Right atrium auricular region (tissue), 2 donors: Measurements from ENCODE around the gene ST6GALNAC5. TPM values are rescaled to one million over a fixed set of nuclear protein-coding genes. Genes with fewer than 3 reads are reported as not detected.

ENCODE experiments used
- DNase-seq: peaks from one replicate; pipeline ENCODE4 v3.0.0-alpha.2; 2019; ENCODE audit warnings: low spot score
- H3K27ac ChIP-seq, 2 donors: fragments of 200-600 bp; sonication (generic); 1 replicate in 1 of 2; 2 replicates in 1 of 2; pipeline ENCODE4 v1.5.1; 2016 to 2019
- H3K27me3 ChIP-seq, 2 donors: fragments of 200-600 bp; sonication (generic); one replicate each; pipeline versions ENCODE4 v1.5.1 to v1.6.0; 2017 to 2019
- H3K36me3 ChIP-seq: fragments of 200-600 bp; sonication (generic); one replicate; pipeline ENCODE4 v1.5.1; 2016
- H3K4me1 ChIP-seq, 2 donors: fragments of 200-600 bp; sonication (generic); one replicate each; pipeline versions ENCODE4 v1.5.1 to v1.6.0; 2017 to 2019
- H3K4me3 ChIP-seq, 2 donors: fragments of 200-600 bp; sonication (generic); 1 replicate in 1 of 2; 2 replicates in 1 of 2; pipeline ENCODE4 v1.5.1; 2017 to 2019; ENCODE audit warnings: mild to moderate bottlenecking in 1 of 2, moderate library complexity in 1 of 2
- H3K9me3 ChIP-seq, 2 donors: fragments of 200-600 bp; sonication (generic); one replicate each; pipeline ENCODE4 v1.5.1; 2019
- total RNA-seq, 2 donors: library from RNA; depleted of rRNA; stranded (reverse); fragments of >200 nt; gene quantifications; one replicate each; pipeline ENCODE4 v1.1.0, GENCODE V29; 2016
- TF ChIP-seq, protein P1 (sequence below), 2 donors: fragments of 200-600 bp; sonication (generic); IDR thresholded peaks; one replicate each; pipeline ENCODE4 v1.5.1; 2019; ENCODE audit warnings: antibody characterized with exemption in 2 of 2

ST6GALNAC5 gene
- total RNA-seq, 2 donors from 2014 or later, result 1.8 to 1.9 TPM

DNA sequence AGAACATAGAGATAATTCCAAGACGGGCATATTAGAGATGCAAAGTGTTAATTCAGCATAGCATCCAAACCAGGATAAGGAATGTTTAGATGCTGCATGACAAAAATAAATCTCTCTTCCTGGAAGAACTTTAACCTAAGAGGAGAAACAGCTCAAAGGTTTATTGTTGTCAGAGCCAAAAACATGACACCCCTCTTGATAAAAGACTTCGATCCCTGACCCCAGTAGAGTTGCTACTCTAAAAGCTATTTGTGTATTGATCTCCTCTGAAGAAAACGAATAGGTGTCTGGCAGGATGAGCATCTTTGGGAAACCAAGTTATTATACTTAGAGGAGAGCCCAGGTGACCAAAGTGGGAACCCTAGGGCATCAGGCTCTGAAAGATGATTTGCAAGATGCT, 193.9 kb downstream of the ST6GALNAC5 start:
- Histone ChIP-seq H3K27me3 (no peaks in the 10 kb centered on the region), H3K4me1 (no peaks in the 10 kb centered on the region), H3K4me3 (no peak overlapping the region), H3K9me3 (no peaks in the 10 kb centered on the region), H3K36me3 (no peaks in the 10 kb centered on the region), H3K27ac (no peak overlapping the region)
- TF ChIP-seq, protein P1, sequence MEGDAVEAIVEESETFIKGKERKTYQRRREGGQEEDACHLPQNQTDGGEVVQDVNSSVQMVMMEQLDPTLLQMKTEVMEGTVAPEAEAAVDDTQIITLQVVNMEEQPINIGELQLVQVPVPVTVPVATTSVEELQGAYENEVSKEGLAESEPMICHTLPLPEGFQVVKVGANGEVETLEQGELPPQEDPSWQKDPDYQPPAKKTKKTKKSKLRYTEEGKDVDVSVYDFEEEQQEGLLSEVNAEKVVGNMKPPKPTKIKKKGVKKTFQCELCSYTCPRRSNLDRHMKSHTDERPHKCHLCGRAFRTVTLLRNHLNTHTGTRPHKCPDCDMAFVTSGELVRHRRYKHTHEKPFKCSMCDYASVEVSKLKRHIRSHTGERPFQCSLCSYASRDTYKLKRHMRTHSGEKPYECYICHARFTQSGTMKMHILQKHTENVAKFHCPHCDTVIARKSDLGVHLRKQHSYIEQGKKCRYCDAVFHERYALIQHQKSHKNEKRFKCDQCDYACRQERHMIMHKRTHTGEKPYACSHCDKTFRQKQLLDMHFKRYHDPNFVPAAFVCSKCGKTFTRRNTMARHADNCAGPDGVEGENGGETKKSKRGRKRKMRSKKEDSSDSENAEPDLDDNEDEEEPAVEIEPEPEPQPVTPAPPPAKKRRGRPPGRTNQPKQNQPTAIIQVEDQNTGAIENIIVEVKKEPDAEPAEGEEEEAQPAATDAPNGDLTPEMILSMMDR (IDR thresholded peaks at IDR 0.05), result no peak
- no peak for DNase-seq

DNA sequence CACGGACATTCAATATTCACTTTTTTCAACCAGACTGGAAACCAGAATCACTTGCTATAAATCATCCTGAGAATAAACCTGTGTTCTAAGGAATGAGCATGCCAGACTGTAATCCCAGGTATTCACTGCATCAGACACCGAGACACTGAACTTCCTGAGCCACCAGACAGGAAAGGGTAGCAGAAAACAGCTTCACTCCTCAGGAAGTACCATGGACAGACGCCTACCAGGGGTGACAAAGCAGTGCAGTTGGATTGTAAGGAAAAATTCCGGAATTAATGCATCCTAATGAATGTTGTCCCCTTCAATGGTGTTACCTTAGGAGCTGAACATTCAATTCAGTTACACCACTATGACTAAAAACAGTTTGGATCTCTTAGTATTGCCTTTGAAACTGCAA, 195.8 kb downstream of the ST6GALNAC5 start:
- Histone ChIP-seq H3K27me3 (no peaks in the 10 kb centered on the region), H3K27ac (no peak overlapping the region), H3K9me3 (no peaks in the 10 kb centered on the region), H3K4me3 (no peak overlapping the region), H3K4me1 (no peaks in the 10 kb centered on the region), H3K36me3 (no peaks in the 10 kb centered on the region)
- TF ChIP-seq, protein P1 (IDR thresholded peaks at IDR 0.05), result no peak
- DNase-seq, result no peak

DNA sequence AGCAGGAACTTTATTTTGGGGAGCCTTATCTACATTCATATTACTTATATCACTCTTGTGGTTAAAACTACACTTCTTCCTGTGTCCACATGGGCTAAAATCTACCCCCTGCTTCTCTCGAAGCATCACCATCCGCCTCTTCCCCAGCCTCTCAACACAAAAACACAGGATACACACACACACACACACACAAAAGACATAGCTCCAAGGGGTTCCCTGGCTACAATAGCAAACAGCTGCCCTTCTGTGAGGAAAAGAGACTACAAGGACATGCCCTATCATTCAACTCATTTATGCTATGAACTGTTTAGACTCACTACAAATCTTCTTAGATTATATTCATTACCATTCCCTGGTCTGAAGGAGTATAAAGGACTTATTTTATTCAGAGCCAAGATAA, 197.0 kb downstream of the ST6GALNAC5 start:
- Histone ChIP-seq H3K27ac (no peak overlapping the region), H3K4me3 (no peak overlapping the region), H3K36me3 (no peaks in the 10 kb centered on the region), H3K4me1 (no peaks in the 10 kb centered on the region), H3K9me3 (no peaks in the 10 kb centered on the region), H3K27me3 (no peaks in the 10 kb centered on the region)
- TF ChIP-seq, protein P1 (IDR thresholded peaks at IDR 0.05), result no peak
- no peak for DNase-seq

DNA sequence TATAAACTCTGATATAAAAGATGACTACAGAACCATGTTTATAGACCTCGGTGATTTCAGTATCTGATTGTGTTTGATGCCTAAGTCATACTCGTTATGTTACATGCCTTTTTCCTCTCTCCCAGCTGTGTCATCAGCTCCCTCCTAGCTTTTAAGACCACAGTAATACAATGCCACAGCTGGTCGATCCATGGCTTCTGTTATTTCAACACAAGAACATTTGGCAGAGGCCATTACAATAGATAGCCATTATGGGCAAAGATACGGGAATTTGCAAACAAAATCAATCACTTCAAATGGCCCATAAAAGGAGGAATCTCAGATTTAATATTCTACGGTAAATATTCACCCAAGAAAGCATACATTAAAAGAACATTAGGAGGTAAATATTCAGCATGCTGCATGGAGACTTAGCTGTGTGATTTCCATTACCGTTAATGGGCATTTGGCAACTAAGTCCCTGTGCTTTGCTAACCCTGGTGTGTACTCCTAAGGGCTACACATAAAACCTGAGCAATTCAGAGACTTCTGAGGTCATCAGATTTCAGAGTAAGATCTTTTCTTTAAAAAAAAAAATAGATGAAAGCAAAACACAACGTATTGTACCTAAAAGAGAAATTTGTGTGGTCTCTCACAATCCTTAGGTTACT, 198.5 kb downstream of the ST6GALNAC5 start:
- H3K27ac ChIP-seq, result no peak overlapping the region
- DNase-seq, result no peak
- no peaks in the 10 kb centered on the region for H3K9me3 ChIP-seq
- H3K4me3 ChIP-seq, result no peak overlapping the region
- no peaks in the 10 kb centered on the region for H3K36me3 ChIP-seq
- no peaks in the 10 kb centered on the region for H3K4me1 ChIP-seq
- H3K27me3 ChIP-seq, result no peaks in the 10 kb centered on the region
- TF ChIP-seq, protein P1 (IDR thresholded peaks at IDR 0.05), result no peak

DNA sequence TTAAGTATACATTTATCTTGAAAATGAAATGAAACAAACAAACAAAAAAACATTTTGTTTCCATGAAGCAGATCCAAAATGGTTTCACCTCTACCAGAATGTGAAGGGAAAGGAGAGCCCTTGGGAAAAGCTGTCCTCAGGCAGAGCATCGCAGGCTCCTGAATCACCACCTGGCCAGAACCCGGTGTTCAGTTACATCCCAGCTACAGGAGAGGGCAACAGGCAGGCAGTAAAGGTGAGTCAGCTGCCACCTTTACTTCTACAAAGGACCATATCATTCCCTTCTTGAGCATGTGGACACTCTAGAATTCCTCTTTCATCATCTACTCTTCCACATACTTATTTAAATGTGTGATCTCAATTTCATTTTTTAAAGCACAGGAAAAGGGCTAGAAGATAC, 200.7 kb downstream of the ST6GALNAC5 start:
- DNase-seq, result no peak
- Histone ChIP-seq H3K4me3 (no peak overlapping the region), H3K27ac (no peak overlapping the region), H3K9me3 (no peaks in the 10 kb centered on the region), H3K4me1 (no peaks in the 10 kb centered on the region), H3K27me3 (no peaks in the 10 kb centered on the region), H3K36me3 (no peaks in the 10 kb centered on the region)
- TF ChIP-seq, protein P1 (IDR thresholded peaks at IDR 0.05), result no peak

DNA sequence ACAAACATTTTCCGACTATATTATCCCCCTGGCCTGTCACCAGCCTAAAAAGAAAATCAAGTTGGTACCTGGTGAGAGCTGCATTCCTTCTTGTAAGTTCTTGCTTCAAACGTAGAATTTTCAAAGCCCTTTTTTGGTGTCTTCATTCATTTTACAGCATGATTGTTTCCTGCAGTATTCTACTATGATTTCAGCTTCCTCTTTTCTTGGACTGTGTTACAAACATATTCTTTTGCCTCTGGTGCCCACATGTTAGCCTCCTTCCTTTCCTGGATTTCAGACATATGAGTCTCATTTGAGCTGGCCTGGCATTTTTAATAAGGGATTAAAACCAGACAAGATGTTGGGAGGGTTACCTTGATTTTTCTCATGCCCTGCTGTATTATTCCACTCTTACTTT, 209.5 kb downstream of the ST6GALNAC5 start:
- TF ChIP-seq, protein P1 (IDR thresholded peaks at IDR 0.05), result no peak

More for the DNA sequence above, 209.5 kb downstream of the ST6GALNAC5 start:
- H3K4me3 ChIP-seq, result no peak overlapping the region
- H3K36me3 ChIP-seq, result no peaks in the 10 kb centered on the region
- no peaks in the 10 kb centered on the region for H3K27me3 ChIP-seq
- H3K9me3 ChIP-seq, result no peaks in the 10 kb centered on the region
- H3K27ac ChIP-seq, result no peak overlapping the region
- no peaks in the 10 kb centered on the region for H3K4me1 ChIP-seq
- no peak for DNase-seq
